ENCODE data around the gene LCNL1.

Gene LCNL1

GRCh38 chr9:136953771-136954269, 29.0 kb upstream of the LCNL1 start:
- H3K4me3 ChIP-seq (ENCODE audit: low read depth, low read length) = no peak overlapping the region
- TF ChIP-seq, protein P1, sequence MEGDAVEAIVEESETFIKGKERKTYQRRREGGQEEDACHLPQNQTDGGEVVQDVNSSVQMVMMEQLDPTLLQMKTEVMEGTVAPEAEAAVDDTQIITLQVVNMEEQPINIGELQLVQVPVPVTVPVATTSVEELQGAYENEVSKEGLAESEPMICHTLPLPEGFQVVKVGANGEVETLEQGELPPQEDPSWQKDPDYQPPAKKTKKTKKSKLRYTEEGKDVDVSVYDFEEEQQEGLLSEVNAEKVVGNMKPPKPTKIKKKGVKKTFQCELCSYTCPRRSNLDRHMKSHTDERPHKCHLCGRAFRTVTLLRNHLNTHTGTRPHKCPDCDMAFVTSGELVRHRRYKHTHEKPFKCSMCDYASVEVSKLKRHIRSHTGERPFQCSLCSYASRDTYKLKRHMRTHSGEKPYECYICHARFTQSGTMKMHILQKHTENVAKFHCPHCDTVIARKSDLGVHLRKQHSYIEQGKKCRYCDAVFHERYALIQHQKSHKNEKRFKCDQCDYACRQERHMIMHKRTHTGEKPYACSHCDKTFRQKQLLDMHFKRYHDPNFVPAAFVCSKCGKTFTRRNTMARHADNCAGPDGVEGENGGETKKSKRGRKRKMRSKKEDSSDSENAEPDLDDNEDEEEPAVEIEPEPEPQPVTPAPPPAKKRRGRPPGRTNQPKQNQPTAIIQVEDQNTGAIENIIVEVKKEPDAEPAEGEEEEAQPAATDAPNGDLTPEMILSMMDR (IDR thresholded peaks at IDR 0.05; ENCODE audit: borderline replicate concordance, insufficient read depth, low read depth, low read length) = no peak

- TF ChIP-seq, protein P1 (IDR thresholded peaks at IDR 0.05; ENCODE audit: borderline replicate concordance, insufficient read depth, low read depth, low read length) = no peak
- H3K4me3 ChIP-seq (ENCODE audit: low read depth, low read length) = no peak overlapping the region
Measured at GRCh38 chr9:136954270-136955083, 28.3 kb upstream of the LCNL1 start.

- no peak overlapping the region for H3K4me3 ChIP-seq (ENCODE audit: low read depth, low read length)
- TF ChIP-seq, protein P1 (IDR thresholded peaks at IDR 0.05; ENCODE audit: borderline replicate concordance, insufficient read depth, low read depth, low read length) = no peak
Measured at GRCh38 chr9:136955202-136955942, 27.4 kb upstream of the LCNL1 start.

- TF ChIP-seq, protein P1 (IDR thresholded peaks at IDR 0.05; ENCODE audit: borderline replicate concordance, insufficient read depth, low read depth, low read length) = no peak
- H3K4me3 ChIP-seq (ENCODE audit: low read depth, low read length) = no peak overlapping the region
Measured at GRCh38 chr9:136955943-136956335, 26.9 kb upstream of the LCNL1 start.

DNA sequence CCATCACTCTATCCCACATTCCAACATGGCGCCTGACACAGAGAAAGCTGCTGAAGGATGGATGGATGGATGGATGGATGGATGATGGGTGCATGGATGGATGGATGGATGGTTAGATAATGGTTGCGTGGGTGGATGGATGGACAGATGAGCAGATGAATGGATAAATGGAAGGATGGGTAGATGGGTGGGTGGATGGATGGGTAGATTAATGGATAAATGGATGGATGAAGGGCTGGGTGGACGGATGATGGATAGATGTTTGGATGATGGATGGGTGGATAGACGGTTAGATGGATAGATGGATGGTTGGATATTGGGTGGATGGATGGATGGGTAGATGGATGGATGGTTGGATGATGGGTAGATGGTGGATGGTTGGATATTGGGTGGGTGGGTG, 26.2 kb upstream of the LCNL1 start:
- no peak overlapping the region for H3K4me3 ChIP-seq (ENCODE audit: low read depth, low read length)
- TF ChIP-seq, protein P1 (IDR thresholded peaks at IDR 0.05; ENCODE audit: borderline replicate concordance, insufficient read depth, low read depth, low read length) = no peak

DNA sequence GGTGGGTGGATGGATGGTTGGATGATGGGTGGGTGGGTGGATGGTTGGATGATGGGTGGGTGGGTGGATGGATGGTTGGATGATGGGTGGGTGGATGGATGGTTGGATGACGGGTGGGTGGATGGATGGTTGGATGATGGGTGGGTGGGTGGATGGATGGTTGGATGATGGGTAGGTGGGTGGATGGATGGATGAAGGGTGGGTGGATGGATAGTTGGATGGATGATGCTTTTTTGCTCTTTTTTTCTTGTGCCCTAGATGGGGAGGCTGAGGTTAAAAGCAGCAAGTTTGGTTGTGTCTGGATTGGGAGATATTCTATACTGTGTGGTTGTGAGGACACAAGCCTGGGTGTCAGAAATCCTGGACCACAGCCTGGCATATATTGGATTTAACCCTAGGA, 25.3 kb upstream of the LCNL1 start:
- TF ChIP-seq, protein P1 (IDR thresholded peaks at IDR 0.05; ENCODE audit: borderline replicate concordance, insufficient read depth, low read depth, low read length) = no peak
- H3K4me3 ChIP-seq (ENCODE audit: low read depth, low read length) = no peak overlapping the region

Data from GM12875 (cell line).